HG02763 (cell line): ENCODE data around the gene PCCA.
"Not testable (repeated sequence)": the region's sequence is repeated elsewhere in the genome, so short reads cannot be mapped to it uniquely, and the experiment has no call there.

Experiments
- ATAC-seq: cut with Tn5 transposase; IDR thresholded peaks from one replicate; pipeline ENCODE4 v1.9.1; 2021; ENCODE audit warnings: mild to moderate bottlenecking, moderate library complexity; ENCODE audit not compliant: unreplicated experiment

The PCCA gene

GRCh38 chr13:100234524-100235136 is 145.7 kb downstream of the PCCA start:
- no peak for ATAC-seq

- no peak for ATAC-seq
Measured at GRCh38 chr13:100235311-100235901, 146.5 kb downstream of the PCCA start.

- ATAC-seq: no peak
Measured at GRCh38 chr13:100240109-100240779, 151.4 kb downstream of the PCCA start.

GRCh38 chr13:100244431-100244830 is 155.5 kb downstream of the PCCA start:
- no peak for ATAC-seq

GRCh38 chr13:100245104-100245503 is 156.2 kb downstream of the PCCA start:
- no peak for ATAC-seq

GRCh38 chr13:100247937-100248336 is 159.0 kb downstream of the PCCA start:
- no peak for ATAC-seq

GRCh38 chr13:100254002-100254401 is 165.1 kb downstream of the PCCA start:
- ATAC-seq: no peak

- no peak for ATAC-seq
Measured at GRCh38 chr13:100262404-100262803, 173.5 kb downstream of the PCCA start.

GRCh38 chr13:100266026-100266425 is 177.1 kb downstream of the PCCA start:
- ATAC-seq: no peak

GRCh38 chr13:100269837-100270236 is 180.9 kb downstream of the PCCA start:
- no peak for ATAC-seq

- no peak for ATAC-seq
Measured at GRCh38 chr13:100273138-100273537, 184.2 kb downstream of the PCCA start.

GRCh38 chr13:100273552-100273951 is 184.7 kb downstream of the PCCA start:
- ATAC-seq: no peak

GRCh38 chr13:100274942-100275506 is 186.1 kb downstream of the PCCA start:
- ATAC-seq: no peak

GRCh38 chr13:100275746-100276145 is 186.9 kb downstream of the PCCA start:
- no peak for ATAC-seq

GRCh38 chr13:100280681-100281080 is 191.8 kb downstream of the PCCA start:
- no peak for ATAC-seq

GRCh38 chr13:100282306-100282705 is 193.4 kb downstream of the PCCA start:
- not testable (repeated sequence) for ATAC-seq

- ATAC-seq: no peak
Measured at GRCh38 chr13:100290165-100290801, 201.4 kb downstream of the PCCA start.

- ATAC-seq: no peak
Measured at GRCh38 chr13:100291624-100292023, 202.7 kb downstream of the PCCA start.

GRCh38 chr13:100297413-100297812 is 208.5 kb downstream of the PCCA start:
- ATAC-seq: no peak

- no peak for ATAC-seq
Measured at GRCh38 chr13:100298116-100298681, 209.3 kb downstream of the PCCA start.

GRCh38 chr13:100298691-100299090 is 209.8 kb downstream of the PCCA start:
- ATAC-seq: no peak
